ENCODE results near the gene TMEM222.
"Not testable (repeated sequence)": the region's sequence is repeated elsewhere in the genome, so short reads cannot be mapped to it uniquely, and the experiment has no call there.

The TMEM222 gene, protein sequence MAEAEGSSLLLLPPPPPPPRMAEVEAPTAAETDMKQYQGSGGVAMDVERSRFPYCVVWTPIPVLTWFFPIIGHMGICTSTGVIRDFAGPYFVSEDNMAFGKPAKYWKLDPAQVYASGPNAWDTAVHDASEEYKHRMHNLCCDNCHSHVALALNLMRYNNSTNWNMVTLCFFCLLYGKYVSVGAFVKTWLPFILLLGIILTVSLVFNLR
- total RNA-seq: 9.8 to 31.6 (median 18.0) reads per million in 17 experiments

DNA sequence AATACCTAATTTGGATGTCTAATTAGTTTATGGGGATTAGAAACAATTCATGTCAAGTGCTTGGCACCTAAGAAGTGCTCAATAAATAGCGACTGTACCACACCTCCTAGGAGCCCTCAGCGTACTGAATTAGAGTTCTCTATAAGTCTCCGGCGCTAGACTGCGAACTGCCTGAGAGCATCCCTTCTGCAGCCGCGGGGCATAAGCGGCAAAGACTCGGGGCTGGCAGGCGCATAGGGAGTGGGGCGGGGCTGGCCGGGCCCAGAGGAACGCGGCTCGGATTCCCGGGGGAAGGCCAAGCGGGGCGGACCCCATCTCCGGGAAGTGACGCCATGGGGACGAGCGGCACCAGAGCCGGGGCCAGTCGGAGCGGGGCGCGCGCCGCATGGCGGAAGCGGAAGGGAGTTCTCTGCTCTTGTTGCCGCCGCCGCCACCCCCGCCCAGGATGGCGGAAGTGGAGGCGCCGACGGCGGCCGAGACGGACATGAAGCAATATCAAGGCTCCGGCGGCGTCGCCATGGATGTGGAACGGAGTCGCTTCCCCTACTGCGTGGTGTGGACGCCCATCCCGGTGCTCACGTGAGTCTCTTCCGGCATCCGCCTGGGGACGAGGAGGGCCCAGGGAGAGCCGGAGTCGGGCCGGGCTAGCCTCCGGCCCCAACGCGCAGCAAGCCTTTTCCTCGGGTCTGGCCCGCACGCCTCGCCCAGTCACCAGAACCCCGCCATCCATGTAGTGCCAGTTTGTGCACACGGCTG is at the start of gene TMEM222:
TSS of gene TMEM222 (plus strand) at position 351 of the 756 bp plus-strand sequence. CDS start at position 386, 35 bp downstream.
- DNase-seq: peak; percentile 99 to 100 (median 99)

DNA sequence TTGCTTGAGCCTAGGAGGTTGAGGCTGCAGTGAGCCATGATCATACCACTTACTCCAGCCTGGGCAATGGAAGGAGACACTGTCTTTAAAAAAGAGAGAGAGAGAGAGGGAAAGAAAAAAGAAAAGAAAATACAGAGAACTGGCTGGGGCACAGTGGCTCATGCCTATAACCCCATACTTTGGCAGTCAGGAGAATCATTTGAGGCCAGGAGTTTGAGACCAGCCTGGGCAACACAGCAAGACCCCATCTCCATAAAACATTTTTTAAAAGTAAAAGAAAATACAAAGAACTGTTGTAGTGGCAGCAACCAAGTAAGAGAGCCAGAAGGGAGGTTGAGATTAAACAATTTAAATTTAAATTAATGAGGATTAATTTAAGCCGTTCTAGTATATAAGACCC is 47.8 kb upstream of the TMEM222 start:
- no peak for DNase-seq

DNA sequence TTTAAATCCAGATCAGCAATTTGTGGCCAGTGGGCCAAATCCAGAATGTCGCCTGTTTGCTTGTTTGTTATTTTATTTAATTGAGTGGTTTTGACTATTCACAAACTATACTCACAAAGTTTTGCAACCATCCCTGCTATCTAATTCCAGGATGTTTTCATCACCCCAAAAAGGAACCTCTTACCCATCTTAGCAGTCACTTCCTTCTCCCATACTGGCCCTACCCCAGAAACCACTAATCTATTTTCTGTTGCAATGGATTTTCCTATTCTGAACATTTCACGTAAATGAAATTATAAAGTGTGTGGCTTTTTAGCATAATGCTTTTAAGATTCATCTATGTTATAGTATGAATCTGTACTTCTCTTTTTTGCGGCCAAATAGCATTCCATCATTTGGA is 46.3 kb upstream of the TMEM222 start:
- peak in 3 of 4 experiments; percentile 28 to 60 (median 56) for DNase-seq

DNA sequence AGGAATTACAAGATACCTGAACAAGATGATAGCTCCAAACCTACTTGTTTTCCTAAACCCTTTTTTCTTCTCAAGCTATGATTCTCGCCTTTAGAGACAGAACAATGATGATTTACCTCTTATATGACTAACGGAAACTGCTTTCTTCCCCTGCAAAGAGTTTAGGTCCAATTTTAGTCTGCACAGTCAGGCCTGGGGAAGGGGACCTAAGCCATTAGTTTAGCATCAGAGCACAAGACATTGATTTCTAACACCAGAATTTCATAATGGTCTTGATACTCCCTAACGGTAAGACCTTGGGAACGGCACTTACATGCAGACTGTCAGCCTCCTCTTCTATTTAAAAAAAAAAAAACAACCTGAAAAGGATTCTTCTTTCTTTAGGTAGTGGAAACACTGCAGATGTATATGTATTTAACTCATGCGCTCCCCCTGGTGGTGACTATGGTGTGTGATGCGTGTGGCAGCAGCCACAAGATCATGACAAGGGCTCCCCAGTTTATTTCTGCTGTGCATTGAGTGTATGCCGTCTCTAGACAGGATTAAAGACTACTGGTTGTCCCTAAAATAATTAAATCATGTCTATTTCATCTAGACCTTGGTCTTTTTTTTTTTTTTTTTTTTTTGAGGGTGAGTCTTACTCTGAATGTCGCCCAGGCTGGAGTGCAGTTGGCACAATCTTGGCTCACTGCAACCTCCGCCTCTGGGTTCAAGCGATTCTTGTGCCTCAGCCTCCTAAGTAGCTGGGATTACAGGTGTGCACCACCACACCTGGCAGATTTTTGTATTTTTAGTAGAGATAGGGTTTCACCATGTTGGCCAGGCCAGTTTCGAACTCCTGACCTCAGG is 37.3 kb upstream of the TMEM222 start:
- DNase-seq: peak; percentile 88 to 95 (median 92)

DNA sequence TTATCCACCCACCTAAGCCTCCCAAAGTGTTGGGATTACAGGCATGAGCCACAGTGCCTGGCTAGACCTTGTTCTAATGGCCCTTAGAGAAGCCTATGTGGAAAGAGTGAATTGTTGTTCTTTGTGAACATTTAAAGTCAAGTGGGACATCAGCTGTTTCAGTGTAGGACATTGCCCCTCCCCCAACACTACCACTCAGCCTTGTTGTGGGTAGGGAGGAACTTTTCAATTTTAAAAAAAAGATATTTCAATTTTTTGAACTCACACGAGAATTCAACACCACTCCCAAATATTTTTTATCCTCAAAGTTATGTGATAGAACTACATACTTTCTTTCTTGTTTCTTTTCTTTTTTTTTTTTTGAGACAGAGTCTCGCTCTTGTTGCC is 36.7 kb upstream of the TMEM222 start:
- no peak for DNase-seq

DNA sequence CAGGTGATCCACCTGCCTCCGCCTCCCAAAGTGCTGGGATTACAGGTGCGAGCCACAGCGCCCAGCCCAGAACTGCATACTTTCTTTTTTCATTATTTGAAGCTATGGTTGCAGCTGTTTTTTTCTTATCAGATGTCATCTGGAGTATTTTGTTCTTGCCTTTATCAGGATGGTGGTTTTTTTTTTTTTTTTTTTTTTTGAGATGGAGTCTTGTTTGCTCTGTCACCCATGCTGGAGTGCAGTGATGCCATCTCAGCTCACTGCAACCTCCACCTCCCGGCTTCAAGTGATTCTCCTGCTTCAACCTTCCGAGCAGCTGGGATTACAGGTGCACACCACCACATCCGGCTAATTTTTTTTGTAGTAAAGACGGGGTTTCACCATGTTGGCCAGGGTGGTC is 36.1 kb upstream of the TMEM222 start:
- not testable (repeated sequence) for DNase-seq

DNA sequence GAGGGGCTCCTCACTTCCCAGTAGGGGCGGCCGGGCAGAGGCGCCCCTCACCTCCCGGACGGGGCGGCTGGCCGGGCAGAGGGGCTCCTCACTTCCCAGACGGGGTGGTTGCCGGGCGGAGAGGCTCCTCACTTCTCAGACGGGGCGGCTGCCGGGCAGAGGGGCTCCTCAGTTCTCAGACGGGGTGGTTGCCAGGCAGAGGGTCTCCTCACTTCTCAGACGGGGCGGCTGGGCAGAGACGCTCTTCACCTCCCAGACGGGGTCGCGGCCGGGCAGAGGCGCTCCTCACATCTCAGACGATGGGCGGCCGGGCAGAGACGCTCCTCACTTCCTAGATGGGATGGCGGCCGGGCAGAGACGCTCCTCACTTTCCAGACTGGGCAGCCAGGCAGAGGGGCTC is 32.8 kb upstream of the TMEM222 start:
- DNase-seq: not testable (repeated sequence)

DNA sequence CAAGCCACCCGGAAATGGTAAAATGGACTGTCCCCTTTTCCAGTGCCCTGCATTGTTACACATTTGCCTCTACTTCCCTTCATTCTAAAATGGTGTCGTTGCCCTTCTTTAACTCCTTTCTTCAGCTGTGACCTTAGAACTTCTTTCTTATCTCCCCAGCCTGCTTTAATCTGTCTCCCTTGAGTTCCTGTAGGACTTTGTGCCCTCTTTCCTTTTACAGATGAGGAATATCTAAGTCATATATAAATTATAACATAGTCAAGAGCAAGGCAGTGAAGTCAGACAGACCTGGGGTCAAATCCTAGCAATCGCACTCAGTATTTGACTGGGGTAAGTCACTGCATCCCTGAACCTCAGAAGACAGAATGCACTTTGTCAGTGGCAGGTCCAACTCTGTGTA is 31.4 kb upstream of the TMEM222 start:
- DNase-seq: no peak

DNA sequence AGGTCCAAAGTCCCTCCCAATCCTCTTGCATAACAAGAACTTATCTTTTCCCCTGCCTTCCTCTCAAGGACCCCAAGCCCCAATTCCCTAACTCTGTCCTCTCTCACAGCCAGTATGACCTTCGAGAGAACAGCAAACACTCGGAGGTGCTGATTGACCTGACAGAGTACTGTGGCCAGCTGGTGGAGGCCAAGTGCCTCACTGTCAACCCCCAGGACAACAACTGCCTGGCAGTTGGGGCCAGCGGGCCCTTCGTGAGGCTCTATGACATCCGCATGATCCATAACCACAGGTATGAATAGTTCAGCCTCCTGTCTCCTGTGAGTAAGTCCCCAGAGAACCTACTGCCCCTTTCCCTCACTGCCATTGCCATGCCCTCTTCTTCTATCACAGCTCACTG is 29.9 kb upstream of the TMEM222 start:
- no peak for DNase-seq

DNA sequence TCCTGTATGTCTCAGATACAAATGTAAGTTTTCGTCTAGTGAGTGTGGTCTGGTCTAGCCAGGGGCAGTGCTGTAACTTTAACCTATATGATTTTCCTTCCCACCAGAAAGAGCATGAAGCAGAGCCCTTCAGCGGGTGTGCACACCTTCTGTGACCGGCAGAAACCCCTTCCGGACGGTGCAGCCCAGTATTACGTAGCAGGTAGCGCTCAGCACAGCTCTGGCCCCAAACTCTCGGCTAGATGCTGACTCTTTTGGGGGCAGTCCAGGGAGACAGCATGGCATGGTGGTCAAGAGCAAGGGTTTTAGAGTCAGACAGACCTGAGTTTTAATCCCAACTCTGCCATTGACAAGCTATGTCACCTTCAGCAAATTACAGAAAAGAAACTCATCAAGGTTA is 28.0 kb upstream of the TMEM222 start:
- DNase-seq: no peak

DNA sequence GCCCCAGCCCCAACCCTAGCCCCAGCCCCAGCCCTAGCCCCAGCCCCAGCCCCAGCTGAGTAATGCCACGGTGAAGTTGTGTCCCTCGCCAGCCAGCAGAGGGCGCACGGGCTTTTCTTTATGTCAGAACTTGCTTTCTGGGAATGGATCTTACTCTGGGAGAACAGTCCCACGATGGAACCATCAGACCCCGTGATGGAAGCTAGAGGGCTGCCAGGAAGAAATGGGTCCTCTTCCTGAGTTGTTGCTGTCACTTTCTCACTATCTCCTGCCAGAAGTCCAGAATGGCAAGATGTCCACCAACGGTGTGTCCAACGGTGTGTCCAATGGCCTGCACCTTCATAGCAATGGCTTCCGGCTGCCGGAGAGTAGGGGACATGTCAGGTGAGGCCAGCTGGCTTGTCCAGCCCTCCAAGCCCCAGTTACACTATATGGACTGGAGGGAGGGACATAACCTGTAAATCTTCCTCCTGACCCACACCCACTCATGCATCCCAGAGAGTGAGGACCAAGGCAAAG is 25.1 kb upstream of the TMEM222 start:
- peak; percentile 71 to 87 (median 81) for DNase-seq

DNA sequence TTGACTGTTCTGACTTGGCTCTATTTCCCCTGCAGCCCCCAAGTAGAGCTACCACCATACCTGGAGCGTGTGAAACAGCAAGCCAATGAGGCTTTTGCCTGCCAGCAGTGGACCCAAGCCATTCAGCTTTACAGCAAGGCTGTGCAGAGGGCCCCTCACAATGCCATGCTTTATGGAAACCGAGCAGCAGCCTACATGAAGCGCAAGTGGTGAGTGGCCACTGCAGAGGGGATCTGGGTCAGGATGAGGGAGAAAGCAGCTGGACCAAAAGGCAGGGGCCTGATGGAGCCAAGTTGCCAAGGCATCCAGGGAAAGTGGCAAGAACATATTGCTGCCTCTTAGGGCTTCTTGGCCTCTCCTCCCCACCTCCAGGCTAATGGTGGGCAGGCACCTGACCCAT is 24.1 kb upstream of the TMEM222 start:
- DNase-seq: no peak

DNA sequence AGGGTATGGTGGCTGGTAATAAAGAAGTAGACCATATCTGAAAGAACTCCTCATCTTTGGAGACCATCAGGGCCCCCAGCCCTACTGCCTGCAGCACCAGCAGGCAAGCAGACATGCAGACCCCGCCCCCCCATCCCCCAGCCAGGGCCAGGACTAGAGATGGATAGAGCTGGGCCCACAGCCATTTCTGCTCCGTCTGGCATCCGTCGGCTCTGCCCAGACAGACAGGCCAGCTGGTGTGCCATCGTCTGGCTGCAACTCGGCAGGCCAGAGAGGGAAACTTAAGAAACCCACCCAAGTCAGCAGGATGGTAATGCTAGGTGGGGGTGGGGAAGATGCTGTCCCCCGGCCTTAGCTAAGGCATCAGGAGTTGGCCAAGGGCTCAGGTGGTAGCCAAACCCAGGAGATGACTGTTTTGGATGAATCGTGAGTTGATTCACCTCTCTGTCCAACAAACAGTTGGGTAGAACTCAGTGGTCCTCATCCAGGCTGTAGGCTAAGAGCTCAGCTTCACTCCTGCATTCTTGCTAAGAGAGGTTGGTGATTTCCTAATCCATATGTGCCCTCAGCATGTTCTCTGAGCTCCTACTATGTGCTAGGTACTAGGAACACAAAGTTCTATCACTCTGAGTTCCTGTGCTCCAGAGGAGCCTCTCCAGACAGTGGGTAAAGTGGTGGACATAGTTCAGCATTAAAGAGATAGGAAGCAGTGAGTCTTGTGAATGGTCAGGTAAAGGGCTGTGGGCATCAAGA is 23.2 kb upstream of the TMEM222 start:
- DNase-seq: no peak

DNA sequence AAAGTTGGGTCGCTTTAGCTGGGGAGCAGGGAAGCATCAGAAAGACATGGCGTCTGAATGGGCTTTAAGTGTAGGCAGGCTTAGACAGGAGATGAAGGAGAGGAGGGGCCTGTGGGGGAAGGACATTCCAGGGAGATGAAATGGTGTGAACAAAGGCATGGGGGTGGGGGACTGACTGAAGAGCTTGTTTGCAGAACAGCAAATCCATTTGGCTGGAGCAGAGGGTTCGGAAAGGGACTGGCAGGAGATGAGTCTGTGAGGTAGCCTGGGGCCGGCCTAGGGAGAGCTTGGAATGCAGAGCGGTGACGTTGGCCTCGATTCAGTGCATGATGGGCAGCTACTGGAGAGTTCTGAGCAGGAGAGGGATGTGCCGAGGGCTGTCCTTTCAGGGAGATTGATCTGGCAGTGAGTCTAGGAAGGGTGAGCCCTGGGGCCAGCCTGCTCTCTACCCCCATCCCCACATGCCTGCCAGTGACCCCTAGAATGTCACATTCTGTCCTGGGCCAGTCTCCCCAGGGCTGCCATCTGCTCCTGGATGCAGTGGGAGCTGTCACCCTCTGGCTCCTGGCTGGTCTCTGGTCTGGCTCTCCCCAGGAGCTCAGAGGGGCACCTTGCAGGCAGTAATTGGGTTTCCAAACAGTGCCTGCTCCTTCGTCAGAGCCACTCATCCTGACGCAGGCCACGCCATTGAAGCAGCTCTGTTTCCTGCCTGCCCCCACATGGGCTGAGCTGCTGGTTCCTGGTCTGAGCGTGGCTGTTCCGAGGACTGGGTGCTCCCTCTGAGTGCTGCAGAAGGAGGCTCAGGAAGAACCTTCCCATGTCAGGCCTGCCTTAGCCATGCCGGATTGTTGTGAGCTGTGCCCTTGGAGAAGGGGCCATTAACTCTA is 22.3 kb upstream of the TMEM222 start:
- peak; percentile 68 to 82 (median 74) for DNase-seq

DNA sequence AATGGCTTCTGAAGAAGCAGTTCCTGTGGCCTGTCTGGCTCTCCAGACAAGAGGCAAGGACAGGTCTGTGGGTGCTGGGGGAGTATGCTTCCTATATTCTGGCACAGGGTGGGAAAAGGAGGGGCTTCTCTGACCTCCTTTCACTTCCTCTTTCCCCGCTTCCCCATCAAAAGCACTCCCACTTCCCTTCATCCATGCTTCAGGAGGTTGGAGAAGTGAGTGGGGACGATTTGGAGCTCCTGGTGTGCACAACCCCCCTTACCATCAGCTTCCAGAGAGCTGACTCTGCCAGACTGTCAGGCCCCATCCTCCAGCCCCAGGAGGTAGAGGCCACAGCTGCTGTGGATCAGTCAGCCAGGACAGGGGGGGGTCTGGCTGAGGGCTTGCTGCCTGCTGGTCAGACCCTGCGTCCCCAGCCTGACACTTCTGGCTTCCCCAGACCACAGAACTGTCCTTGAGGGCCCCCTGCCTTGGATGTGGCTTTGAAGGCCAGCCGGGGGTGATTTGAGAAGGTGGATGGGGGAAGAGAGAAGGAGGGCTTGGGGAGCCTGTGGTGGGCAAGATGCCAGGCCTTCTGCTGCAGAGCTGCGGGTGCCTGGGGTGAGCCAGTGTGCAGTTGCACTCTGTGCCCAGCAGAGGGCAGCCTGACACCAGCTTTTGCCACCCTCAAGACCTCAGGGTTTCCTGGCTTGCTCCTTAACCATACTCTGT is 21.5 kb upstream of the TMEM222 start:
- DNase-seq: peak; percentile 91 to 94 (median 92)

DNA sequence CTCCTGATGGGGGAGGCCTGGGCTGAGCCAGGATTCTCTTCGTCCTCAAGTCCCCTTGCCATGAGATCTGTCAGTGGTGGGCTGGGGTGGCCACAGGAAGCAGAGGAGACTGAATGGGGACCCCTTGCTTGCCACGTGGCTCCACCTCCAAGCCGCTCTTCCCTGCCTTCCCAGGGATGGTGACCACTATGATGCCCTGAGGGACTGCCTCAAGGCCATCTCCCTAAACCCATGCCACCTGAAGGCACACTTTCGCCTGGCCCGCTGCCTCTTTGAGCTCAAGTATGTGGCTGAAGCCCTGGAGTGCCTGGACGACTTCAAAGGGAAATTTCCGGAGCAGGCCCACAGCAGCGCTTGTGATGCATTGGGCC is 20.9 kb upstream of the TMEM222 start:
- DNase-seq: no peak

DNA sequence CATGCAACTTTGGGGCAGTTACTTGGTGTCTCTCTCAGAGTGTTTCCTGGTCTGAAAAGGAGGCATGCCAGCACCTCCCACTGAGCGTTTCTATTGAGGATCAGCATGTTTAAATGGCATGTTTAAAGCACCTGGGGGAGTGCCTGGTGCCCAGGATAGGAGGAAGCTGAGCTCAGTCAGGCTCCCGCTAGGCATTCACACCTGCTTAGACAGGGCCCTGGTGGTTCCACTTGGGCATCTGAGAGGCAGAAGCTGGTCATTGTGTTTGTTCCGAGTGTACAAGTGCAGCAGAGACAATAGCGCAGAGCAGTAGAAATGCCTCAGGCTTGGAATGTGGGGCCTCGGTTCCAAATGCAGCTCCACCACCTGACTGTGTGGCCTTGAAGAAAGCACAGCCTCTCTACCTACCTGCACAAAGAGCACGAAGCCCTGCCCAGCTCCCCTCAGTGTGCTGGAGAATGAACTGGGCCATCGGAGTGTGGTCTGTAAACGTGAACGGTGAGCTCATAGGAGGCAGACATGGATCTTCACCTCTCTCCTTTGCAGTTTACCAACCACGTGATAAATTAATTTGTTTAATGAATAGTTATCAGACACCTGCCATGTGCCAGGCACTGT is 20.3 kb upstream of the TMEM222 start:
- no peak for DNase-seq

DNA sequence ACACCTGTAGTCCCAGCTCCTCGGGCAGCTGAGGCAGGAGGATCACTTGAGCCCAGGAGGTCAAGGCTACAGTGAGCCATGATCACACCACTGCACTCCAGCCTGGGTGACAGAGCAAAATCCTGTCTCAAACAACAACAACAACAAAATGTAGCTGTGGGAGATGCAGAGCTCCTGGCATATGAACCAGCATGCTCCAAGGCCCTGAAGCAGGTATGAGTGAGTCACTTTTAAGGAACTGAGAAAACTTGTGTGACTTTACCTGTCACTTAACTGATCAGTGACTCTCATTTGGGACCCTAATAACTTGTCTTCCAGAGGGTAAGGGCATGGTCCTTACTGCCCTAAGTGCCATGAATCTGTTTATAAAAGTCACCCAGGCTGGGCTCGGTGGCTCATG is 19.4 kb upstream of the TMEM222 start:
- no peak for DNase-seq

DNA sequence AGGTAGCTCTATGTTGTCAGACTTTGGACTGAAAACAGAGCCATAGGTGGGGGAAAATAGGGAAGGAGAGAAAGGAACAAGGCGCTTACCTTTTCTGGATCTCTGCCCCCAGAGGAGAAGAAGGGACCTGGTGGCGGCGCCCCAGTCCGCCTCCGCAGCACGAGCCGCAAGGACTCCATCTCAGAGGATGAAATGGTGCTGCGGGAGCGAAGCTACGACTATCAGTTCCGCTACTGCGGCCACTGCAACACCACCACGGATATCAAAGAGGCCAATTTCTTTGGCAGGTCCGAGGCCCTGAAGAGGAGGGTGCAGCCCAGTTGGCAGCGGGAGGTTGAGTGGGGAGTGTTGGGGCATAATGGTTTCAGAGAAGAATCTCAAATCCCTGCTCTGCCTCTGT is 18.5 kb upstream of the TMEM222 start:
- DNase-seq: no peak

DNA sequence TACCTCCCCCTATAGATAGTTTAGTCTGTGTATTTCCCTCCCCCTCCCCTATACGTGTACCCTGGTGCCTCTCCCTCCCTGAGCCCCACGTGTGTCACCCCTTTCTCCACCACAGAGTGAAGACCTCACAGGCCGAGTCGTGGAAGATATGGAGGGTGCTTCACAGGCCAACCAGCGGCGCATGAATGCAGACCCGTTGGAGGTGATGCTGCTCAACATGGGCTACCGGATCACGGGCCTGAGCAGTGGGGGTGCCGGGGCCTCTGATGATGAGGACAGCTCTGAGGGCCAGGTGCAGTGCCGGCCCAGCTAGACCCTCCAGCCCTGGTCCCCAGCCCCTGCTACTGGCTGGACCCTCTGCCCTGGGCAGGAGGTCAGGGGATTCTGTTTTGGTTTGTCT is 15.9 kb upstream of the TMEM222 start:
- DNase-seq: no peak

Measured in suppressor macrophage (primary cell).